PC-9 (cell line): Measurements from ENCODE around the gene PPP2R3A. TPM values are rescaled to one million over a fixed set of nuclear protein-coding genes. Genes with fewer than 3 reads are reported as not detected.
A peak's percentile ranks its signal among the peaks of the same experiment; 100 is the strongest.

ENCODE experiments used
- BruUV-seq: library from RNA; stranded (reverse); fragments of 400-500 nt; replicated peaks from 2 replicates; lab custom pipeline; 2021; lab: Mats Ljungman, UMichigan
- CTCF ChIA-PET: fragments of 300-600 bp; sonication (Branson Sonifier 250); formaldehyde crosslinking; loops from one replicate; lab custom pipeline; 2022; ENCODE audit warnings: antibody characterized with exemption; lab: Charles Lee
- POLR2A ChIA-PET: fragments of 300-600 bp; sonication (Branson Sonifier 250); formaldehyde crosslinking; loops from one replicate; lab custom pipeline; 2022; ENCODE audit warnings: antibody characterized with exemption; ENCODE audit not compliant: unreplicated experiment; lab: Charles Lee
- DNase-seq, 2 experiments: peaks; one replicate each; pipeline versions ENCODE4 v3.0.0 to v3.0.0-alpha.2; 2015 to 2022; ENCODE audit warnings: mixed read lengths in 1 of 2
- H2AFZ ChIP-seq: fragments of 200-600 bp; sonication (generic); 2 replicates; pipeline ENCODE4 v1.8.1; 2017; ENCODE audit warnings: antibody characterized with exemption
- H3F3A ChIP-seq: fragments of 200-600 bp; sonication (generic); 2 replicates; pipeline ENCODE4 v1.8.1; 2017; ENCODE audit warnings: antibody characterized with exemption, mild to moderate bottlenecking, low read depth; ENCODE audit not compliant: insufficient read depth
- H3K27ac ChIP-seq: fragments of 200-600 bp; sonication (generic); 2 replicates; pipeline ENCODE4 v1.6.1; 2016; ENCODE audit warnings: mixed run types
- H3K27me3 ChIP-seq: fragments of 200-600 bp; sonication (generic); 2 replicates; pipeline ENCODE4 v1.6.1; 2016; ENCODE audit warnings: low read depth, mixed run types; ENCODE audit not compliant: insufficient read depth
- H3K36me3 ChIP-seq: fragments of 200-600 bp; sonication (generic); 2 replicates; pipeline ENCODE4 v1.6.1; 2016; ENCODE audit warnings: low read depth, mixed run types
- H3K4me1 ChIP-seq: fragments of 200-600 bp; sonication (generic); replicated peaks from 2 replicates; pipeline ENCODE4 v1.6.1; 2016; ENCODE audit warnings: mixed run types; ENCODE audit not compliant: insufficient read depth
- H3K4me2 ChIP-seq: fragments of 200-600 bp; sonication (generic); 2 replicates; pipeline ENCODE4 v1.6.1; 2017; ENCODE audit warnings: mixed run types
- H3K4me3 ChIP-seq: fragments of 200-600 bp; sonication (generic); 2 replicates; pipeline ENCODE4 v1.6.1; 2016; ENCODE audit warnings: mixed run types
- H3K79me2 ChIP-seq: fragments of 200-600 bp; sonication (generic); 2 replicates; pipeline ENCODE4 v1.6.1; 2017; ENCODE audit warnings: low read depth, mixed run types
- H3K9me2 ChIP-seq: fragments of 200-600 bp; sonication (generic); 2 replicates; pipeline ENCODE4 v1.8.1; 2017; ENCODE audit warnings: mild to moderate bottlenecking; ENCODE audit not compliant: insufficient read depth
- H3K9me3 ChIP-seq: fragments of 200-600 bp; sonication (generic); 2 replicates; pipeline ENCODE4 v1.8.1; 2016; ENCODE audit warnings: low read depth; ENCODE audit not compliant: insufficient read depth
- H4K20me1 ChIP-seq: fragments of 200-600 bp; sonication (generic); 2 replicates; pipeline ENCODE4 v1.8.1; 2017; ENCODE audit not compliant: insufficient read depth
- CTCF ChIP-seq: fragments of 200-600 bp; sonication (generic); conservative IDR thresholded peaks from 2 replicates; pipeline ENCODE4 v1.6.1; 2017; ENCODE audit warnings: mixed run types, antibody characterized with exemption, mild to moderate bottlenecking, moderate library complexity
- EZH2 ChIP-seq: fragments of 200-600 bp; sonication (generic); IDR thresholded peaks from 2 replicates; pipeline ENCODE4 v1.8.0; 2017; ENCODE audit warnings: antibody characterized with exemption, low read depth
- intact Hi-C: fragments of 100-400 bp; cut with micrococcal nuclease; formaldehyde crosslinking; loops from one replicate; pipeline ENCODE4 v1.10.0; 2022; ENCODE audit not compliant: unreplicated experiment
- total RNA-seq: library from RNA; stranded (reverse); gene quantifications from 2 replicates; pipeline ENCODE4 v1.2.3, GENCODE V29; 2021

The PPP2R3A gene
- total RNA-seq, 1 experiment from 2014 or later: 42.6 TPM

DNA sequence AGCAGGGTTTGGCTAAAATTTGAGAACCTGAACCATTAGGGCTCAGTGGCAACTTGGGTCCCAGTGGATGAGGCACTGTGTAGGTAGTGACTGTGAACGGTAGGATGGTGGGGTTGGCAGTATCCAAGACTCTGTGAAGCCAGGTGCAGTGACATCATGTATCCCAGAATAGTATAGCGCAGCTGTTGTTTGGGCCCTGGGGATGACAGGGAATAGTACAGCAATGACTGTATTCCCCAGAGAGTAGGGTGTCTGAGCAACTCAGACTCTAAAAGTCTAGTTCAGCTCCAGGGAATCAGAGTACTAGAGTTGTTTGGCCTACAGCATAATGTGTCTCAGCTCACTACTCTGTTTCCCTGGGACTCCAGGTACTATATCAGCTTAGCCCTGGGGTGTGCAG, 20.7 kb upstream of the PPP2R3A start:
- Histone ChIP-seq H3K36me3 (no peaks in the 10 kb centered on the region), H3F3A (no peaks in the 10 kb centered on the region; the same call in 1 of the 2 replicates), H3K27me3 (no peaks in the 10 kb centered on the region), H2AFZ (0 out of 2 replicates have a peak overlapping the region, but pooled peaks have one; percentile 6), H3K4me2 (no peak overlapping the region), H3K27ac (no peak overlapping the region), H3K9me2 (no peaks in the 10 kb centered on the region), H3K9me3 (no peaks in the 10 kb centered on the region), H3K4me3 (no peak overlapping the region), H3K4me1 (no peaks in the 10 kb centered on the region), H3K79me2 (no peaks in the 10 kb centered on the region), H4K20me1 (no peaks in the 10 kb centered on the region)
- no peak for DNase-seq
- ChIA-PET POLR2A (no interaction called here), CTCF (no interaction called here)
- intact Hi-C loops: no loop called here
- no TSS peak for BruUV-seq
- TF ChIP-seq EZH2: no peak
- TF ChIP-seq CTCF: no peak

DNA sequence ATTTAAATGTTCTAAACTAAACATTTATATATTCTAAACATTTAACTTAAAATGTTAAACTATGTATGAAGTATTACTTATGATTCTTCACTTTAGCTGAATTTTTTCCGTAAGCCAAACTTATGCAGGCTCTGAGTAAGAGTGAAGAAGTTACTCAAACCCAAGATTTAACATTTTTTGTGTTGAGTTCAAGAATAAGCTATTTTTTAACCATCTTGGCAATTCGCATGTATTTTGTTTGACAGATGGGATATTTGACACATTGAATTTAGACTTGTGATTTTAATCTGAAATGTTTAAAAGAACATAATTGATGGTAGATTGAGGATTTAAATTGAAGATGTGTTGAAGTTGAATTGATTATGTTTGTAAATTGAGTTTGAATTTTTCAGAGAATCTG, 14.6 kb upstream of the PPP2R3A start:
- Histone ChIP-seq H3F3A (no peaks in the 10 kb centered on the region), H3K9me3 (no peaks in the 10 kb centered on the region), H2AFZ (no peak overlapping the region), H3K4me2 (no peak overlapping the region), H3K79me2 (no peaks in the 10 kb centered on the region), H3K36me3 (no peaks in the 10 kb centered on the region), H3K4me1 (no peaks in the 10 kb centered on the region), H3K4me3 (no peak overlapping the region), H4K20me1 (no peaks in the 10 kb centered on the region), H3K27ac (no peak overlapping the region), H3K9me2 (no peaks in the 10 kb centered on the region), H3K27me3 (no peaks in the 10 kb centered on the region)
- no peak for TF ChIP-seq CTCF
- TF ChIP-seq EZH2: no peak
- POLR2A ChIA-PET: no interaction called here
- intact Hi-C loops: no loop called here
- CTCF ChIA-PET: no interaction called here
- no TSS peak for BruUV-seq
- DNase-seq: no peak

DNA sequence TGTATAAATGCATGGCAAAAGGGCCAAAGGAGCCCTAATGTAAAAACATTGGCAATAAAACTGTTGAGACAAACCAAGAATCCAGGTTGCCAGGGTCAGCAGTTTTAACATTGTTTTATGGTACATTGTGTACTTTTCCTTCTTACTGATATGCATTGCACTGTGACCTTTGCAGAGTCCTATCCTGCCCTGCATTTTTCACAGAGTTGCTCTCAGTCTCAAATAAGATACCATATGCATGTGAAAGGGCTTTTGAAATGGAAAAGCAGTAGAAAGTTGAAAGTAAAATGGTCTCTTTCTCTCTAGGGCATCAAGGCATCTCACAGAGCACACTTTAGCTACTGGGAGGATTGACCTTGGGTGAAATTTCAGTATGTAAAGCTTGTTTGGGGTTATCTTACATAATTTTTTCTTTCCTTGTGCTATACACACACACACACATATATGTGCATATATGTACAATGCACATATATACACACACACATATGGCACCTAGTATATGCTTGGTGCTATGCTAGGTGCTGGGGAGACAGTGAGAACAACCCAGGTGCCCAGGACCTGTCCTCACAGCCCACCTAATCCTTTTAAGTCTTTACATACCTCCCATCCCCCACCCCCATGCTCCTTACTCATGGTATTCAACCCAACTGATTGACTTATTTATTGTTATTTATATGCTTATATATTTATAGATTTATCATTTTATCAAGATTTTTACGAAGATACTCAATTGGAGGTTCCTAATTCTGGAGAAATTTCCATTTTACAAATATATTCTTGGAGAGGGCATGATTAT, 1.2 kb upstream of the PPP2R3A start:
- intact Hi-C loops: loop anchor here (2.0 kb wide), 1 partner anchor 38 kb away; no protein-coding TSS in a partner anchor
- ChIA-PET CTCF (no interaction called here), POLR2A (interaction anchor here (0.5 kb wide), 1 partner anchor 29 kb away, joined by 5 read pairs; no protein-coding TSS in a partner anchor)
- BruUV-seq: no TSS peak
- Histone ChIP-seq H3K4me1 (peaks cover 24% of the 10 kb centered on the region), H3F3A (peaks cover 7% of the 10 kb centered on the region; the same call in 1 of the 2 replicates), H3K27me3 (no peaks in the 10 kb centered on the region), H3K4me2 (no peak overlapping the region; the same call in 1 of the 2 replicates), H3K27ac (no peak overlapping the region), H3K9me2 (peaks cover 3% of the 10 kb centered on the region; the same call in 1 of the 2 replicates), H3K36me3 (no peaks in the 10 kb centered on the region), H4K20me1 (no peaks in the 10 kb centered on the region), H3K79me2 (peaks cover 32% of the 10 kb centered on the region), H3K9me3 (peaks cover 9% of the 10 kb centered on the region; the same call in 1 of the 2 replicates), H2AFZ (no peak overlapping the region), H3K4me3 (no peak overlapping the region)
- DNase-seq: no peak
- TF ChIP-seq CTCF (no peak), EZH2 (no peak)
